HG03039 (cell line): Measurements from ENCODE around the gene SRD5A1.

Experiments
- ATAC-seq: cut with Tn5 transposase; IDR thresholded peaks from one replicate; pipeline ENCODE4 v1.9.1; 2021; ENCODE audit warnings: mild to moderate bottlenecking, moderate library complexity; ENCODE audit not compliant: unreplicated experiment

The SRD5A1 gene

GRCh38 chr5:6632888-6633468, at the start of gene SRD5A1, which contains the start of gene NSUN2:
TSS of gene SRD5A1 (plus strand) at chr5:6633440. CDS start at chr5:6633577, 137 bp downstream.
TSS of gene NSUN2 (minus strand) at chr5:6633044. CDS start at chr5:6632979, 65 bp downstream.
- peak; percentile 85 for ATAC-seq

- ATAC-seq, result no peak
These were observed 49.1 kb upstream of the SRD5A1 start for GRCh38 chr5:6584101-6584645.

GRCh38 chr5:6584727-6585126, 48.5 kb upstream of the SRD5A1 start:
- no peak for ATAC-seq

GRCh38 chr5:6585168-6585567, 48.1 kb upstream of the SRD5A1 start:
- ATAC-seq, result no peak

- ATAC-seq, result no peak
These were observed 47.1 kb upstream of the SRD5A1 start for GRCh38 chr5:6585939-6586646.

GRCh38 chr5:6586647-6587042, 46.6 kb upstream of the SRD5A1 start:
- ATAC-seq, result no peak

- ATAC-seq, result no peak
These were observed 46.1 kb upstream of the SRD5A1 start for GRCh38 chr5:6587171-6587570.

- no peak for ATAC-seq
These were observed 42.7 kb upstream of the SRD5A1 start for GRCh38 chr5:6590581-6590980.

- no peak for ATAC-seq
These were observed 41.5 kb upstream of the SRD5A1 start for GRCh38 chr5:6591671-6592288.

- ATAC-seq, result no peak
These were observed 40.6 kb upstream of the SRD5A1 start for GRCh38 chr5:6592601-6593000.

GRCh38 chr5:6593148-6594016, 39.9 kb upstream of the SRD5A1 start:
- no peak for ATAC-seq

- no peak for ATAC-seq
These were observed 39.2 kb upstream of the SRD5A1 start for GRCh38 chr5:6594066-6594465.

- no peak for ATAC-seq
These were observed 37.8 kb upstream of the SRD5A1 start for GRCh38 chr5:6595405-6595804.

GRCh38 chr5:6596388-6596787, 36.9 kb upstream of the SRD5A1 start:
- no peak for ATAC-seq

GRCh38 chr5:6597557-6597956, 35.7 kb upstream of the SRD5A1 start:
- ATAC-seq, result no peak

GRCh38 chr5:6598351-6598900, 34.8 kb upstream of the SRD5A1 start:
- ATAC-seq, result no peak

- no peak for ATAC-seq
These were observed 33.5 kb upstream of the SRD5A1 start for GRCh38 chr5:6599739-6600138.

GRCh38 chr5:6601271-6601670, 32.0 kb upstream of the SRD5A1 start:
- ATAC-seq, result no peak

- no peak for ATAC-seq
These were observed 31.4 kb upstream of the SRD5A1 start for GRCh38 chr5:6601816-6602215.

GRCh38 chr5:6602441-6602840, 30.8 kb upstream of the SRD5A1 start:
- no peak for ATAC-seq

GRCh38 chr5:6603643-6604042, 29.6 kb upstream of the SRD5A1 start:
- ATAC-seq, result no peak
